HepG2 (cell line): ENCODE measurements around the gene SCGB3A1.

Source experiments
- ADNP ChIP-seq: sonication (generic); formaldehyde crosslinking; IDR thresholded peaks from 2 replicates; pipeline ENCODE4 v1.4.0; 2020; ENCODE audit warnings: missing genetic modification reagents
- CENPT ChIP-seq: sonication (generic); formaldehyde crosslinking; IDR thresholded peaks from 2 replicates; pipeline ENCODE4 v1.8.0; 2022; ENCODE audit warnings: low read depth, mild to moderate bottlenecking, moderate library complexity, missing genetic modification reagents
- EHMT2 ChIP-seq: fragments of 200-600 bp; sonication (generic); IDR thresholded peaks from 2 replicates; pipeline ENCODE4 v1.7.0; 2017; ENCODE audit warnings: antibody characterized with exemption, low read depth, low read length, borderline replicate concordance
- FOXK2 ChIP-seq: fragments of 450-650 bp; IDR thresholded peaks from 2 replicates; pipeline ENCODE4 v1.6.1; 2016
- HHEX ChIP-seq: IDR thresholded peaks from 2 replicates; pipeline ENCODE4 v1.6.1; 2016; ENCODE audit warnings: control low read depth
- NFE2L2 ChIP-seq: fragments of 150-350 bp; IDR thresholded peaks from 2 replicates; pipeline ENCODE4 v1.6.1; 2014; ENCODE audit warnings: low read length
- NKX3-1 ChIP-seq: sonication (generic); formaldehyde crosslinking; IDR thresholded peaks from 2 replicates; pipeline ENCODE4 v1.5.0; 2020; ENCODE audit warnings: missing genetic modification reagents
- POLR2A ChIP-seq, 2 experiments: IDR thresholded peaks; 2 replicates each; pipeline ENCODE4 v1.6.1; 2011; ENCODE audit warnings: low read depth in 2 of 2, low read length in 2 of 2, mild to moderate bottlenecking in 1 of 2, moderate library complexity in 1 of 2; ENCODE audit not compliant: insufficient read depth in 1 of 2
- RFXAP ChIP-seq: sonication (generic); formaldehyde crosslinking; IDR thresholded peaks from 2 replicates; pipeline ENCODE4 v1.4.0; 2020; ENCODE audit warnings: missing genetic modification reagents, borderline replicate concordance
- TF ChIP-seq, protein P1 (sequence below): sonication (generic); formaldehyde crosslinking; IDR thresholded peaks from 2 replicates; pipeline ENCODE4 v1.4.0; 2020; ENCODE audit warnings: mild to moderate bottlenecking, missing genetic modification reagents
- TF ChIP-seq, protein P2 (sequence below): sonication (generic); formaldehyde crosslinking; IDR thresholded peaks from 2 replicates; pipeline ENCODE4 v1.5.0; 2020; ENCODE audit warnings: mild to moderate bottlenecking, missing genetic modification reagents, moderate library complexity
- TF ChIP-seq, protein P3 (sequence below): sonication (generic); formaldehyde crosslinking; IDR thresholded peaks from 2 replicates; pipeline ENCODE4 v1.4.0; 2020; ENCODE audit warnings: missing genetic modification reagents, borderline replicate concordance

DNA sequence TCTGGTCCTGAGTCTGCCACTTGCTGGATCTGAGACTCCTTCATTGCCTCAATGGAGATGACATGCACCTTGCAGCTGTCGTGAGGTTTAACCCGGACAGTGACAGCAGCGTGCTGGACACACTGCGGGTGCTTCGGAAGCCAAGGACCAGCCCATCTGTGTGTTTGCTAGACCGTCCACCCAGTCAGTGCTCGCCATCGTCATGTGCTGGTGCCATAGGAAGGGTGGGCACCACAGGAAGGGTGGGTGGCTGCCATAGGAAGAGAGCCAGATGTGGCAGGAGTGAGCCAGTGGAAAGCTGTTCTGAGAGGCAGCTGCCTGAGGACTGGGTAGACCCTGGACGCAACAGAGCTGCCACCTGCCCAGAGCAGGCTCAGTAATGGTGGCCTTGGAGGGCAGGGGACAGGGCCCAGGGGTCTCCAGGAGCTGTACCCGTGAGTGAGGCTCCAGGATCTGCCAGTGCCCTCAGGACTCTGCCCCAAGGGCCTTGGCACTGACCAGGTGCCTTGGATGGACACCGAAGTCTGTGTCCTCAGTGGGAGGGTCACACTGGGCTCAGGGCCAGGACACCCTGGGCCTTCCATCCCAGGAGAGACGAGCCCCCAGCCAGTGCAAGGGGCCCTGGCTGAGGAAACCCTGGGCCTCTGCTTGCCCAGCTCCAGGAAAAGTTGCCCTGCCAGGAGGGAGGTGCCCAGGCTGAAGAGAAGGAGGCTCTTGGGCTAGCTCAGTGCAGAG is 36.3 kb upstream of the SCGB3A1 start:
- TF ChIP-seq NKX3-1 (CRISPR knock-in tag) (no peak), HHEX (CRISPR knock-in tag) (no peak), POLR2A (IDR thresholded peaks at IDR 0.05; ENCODE audit: insufficient read depth in 1 of 2, low read depth in 2 of 2, low read length in 2 of 2) (no peak), NFE2L2 (no peak), RFXAP (no peak), FOXK2 (no peak), ADNP (CRISPR knock-in tag) (no peak), CENPT (no peak), EHMT2 (no peak)
- TF ChIP-seq, protein P1, sequence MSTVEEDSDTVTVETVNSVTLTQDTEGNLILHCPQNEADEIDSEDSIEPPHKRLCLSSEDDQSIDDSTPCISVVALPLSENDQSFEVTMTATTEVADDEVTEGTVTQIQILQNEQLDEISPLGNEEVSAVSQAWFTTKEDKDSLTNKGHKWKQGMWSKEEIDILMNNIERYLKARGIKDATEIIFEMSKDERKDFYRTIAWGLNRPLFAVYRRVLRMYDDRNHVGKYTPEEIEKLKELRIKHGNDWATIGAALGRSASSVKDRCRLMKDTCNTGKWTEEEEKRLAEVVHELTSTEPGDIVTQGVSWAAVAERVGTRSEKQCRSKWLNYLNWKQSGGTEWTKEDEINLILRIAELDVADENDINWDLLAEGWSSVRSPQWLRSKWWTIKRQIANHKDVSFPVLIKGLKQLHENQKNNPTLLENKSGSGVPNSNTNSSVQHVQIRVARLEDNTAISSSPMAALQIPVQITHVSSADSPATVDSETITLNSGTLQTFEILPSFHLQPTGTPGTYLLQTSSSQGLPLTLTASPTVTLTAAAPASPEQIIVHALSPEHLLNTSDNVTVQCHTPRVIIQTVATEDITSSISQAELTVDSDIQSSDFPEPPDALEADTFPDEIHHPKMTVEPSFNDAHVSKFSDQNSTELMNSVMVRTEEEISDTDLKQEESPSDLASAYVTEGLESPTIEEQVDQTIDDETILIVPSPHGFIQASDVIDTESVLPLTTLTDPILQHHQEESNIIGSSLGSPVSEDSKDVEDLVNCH (CRISPR knock-in tag), result no peak
- TF ChIP-seq, protein P2, sequence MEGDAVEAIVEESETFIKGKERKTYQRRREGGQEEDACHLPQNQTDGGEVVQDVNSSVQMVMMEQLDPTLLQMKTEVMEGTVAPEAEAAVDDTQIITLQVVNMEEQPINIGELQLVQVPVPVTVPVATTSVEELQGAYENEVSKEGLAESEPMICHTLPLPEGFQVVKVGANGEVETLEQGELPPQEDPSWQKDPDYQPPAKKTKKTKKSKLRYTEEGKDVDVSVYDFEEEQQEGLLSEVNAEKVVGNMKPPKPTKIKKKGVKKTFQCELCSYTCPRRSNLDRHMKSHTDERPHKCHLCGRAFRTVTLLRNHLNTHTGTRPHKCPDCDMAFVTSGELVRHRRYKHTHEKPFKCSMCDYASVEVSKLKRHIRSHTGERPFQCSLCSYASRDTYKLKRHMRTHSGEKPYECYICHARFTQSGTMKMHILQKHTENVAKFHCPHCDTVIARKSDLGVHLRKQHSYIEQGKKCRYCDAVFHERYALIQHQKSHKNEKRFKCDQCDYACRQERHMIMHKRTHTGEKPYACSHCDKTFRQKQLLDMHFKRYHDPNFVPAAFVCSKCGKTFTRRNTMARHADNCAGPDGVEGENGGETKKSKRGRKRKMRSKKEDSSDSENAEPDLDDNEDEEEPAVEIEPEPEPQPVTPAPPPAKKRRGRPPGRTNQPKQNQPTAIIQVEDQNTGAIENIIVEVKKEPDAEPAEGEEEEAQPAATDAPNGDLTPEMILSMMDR (CRISPR knock-in tag), result no peak
- TF ChIP-seq, protein P3, sequence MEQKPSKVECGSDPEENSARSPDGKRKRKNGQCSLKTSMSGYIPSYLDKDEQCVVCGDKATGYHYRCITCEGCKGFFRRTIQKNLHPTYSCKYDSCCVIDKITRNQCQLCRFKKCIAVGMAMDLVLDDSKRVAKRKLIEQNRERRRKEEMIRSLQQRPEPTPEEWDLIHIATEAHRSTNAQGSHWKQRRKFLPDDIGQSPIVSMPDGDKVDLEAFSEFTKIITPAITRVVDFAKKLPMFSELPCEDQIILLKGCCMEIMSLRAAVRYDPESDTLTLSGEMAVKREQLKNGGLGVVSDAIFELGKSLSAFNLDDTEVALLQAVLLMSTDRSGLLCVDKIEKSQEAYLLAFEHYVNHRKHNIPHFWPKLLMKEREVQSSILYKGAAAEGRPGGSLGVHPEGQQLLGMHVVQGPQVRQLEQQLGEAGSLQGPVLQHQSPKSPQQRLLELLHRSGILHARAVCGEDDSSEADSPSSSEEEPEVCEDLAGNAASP (CRISPR knock-in tag), result no peak
